CD8-positive, alpha-beta memory T cell (primary cell): Measurements from ENCODE around the gene SLC1A7. TPM values are rescaled to one million over a fixed set of nuclear protein-coding genes. Genes with fewer than 3 reads are reported as not detected.

ENCODE experiments used
- CTCF ChIA-PET: fragments of 350-600 bp; sonication (Branson Sonifier 250); formaldehyde crosslinking; loops from one replicate; lab custom pipeline; 2021; ENCODE audit warnings: antibody characterized with exemption; lab: Charles Lee
- POLR2A ChIA-PET: fragments of 350-600 bp; sonication (Branson Sonifier 250); formaldehyde crosslinking; loops from one replicate; lab custom pipeline; 2021; ENCODE audit warnings: antibody characterized with exemption; lab: Charles Lee
- DNase-seq, 5 donors: peaks; one replicate each; pipeline versions ENCODE4 v3.0.0 to v3.0.0-alpha.2; 2020 to 2022; ENCODE audit warnings: mixed read lengths in 1 of 5
- H3K27ac ChIP-seq: one replicate; pipeline ENCODE4 v1.7.0; 2013; ENCODE audit warnings: low read depth, mild to moderate bottlenecking, low read length, moderate library complexity
- H3K27me3 ChIP-seq: 2 replicates; pipeline ENCODE4 v1.7.0; 2013; ENCODE audit warnings: low read length, mild to moderate bottlenecking; ENCODE audit not compliant: insufficient read depth, poor library complexity, severe bottlenecking
- H3K36me3 ChIP-seq: 2 replicates; pipeline ENCODE4 v1.7.0; 2013; ENCODE audit warnings: mild to moderate bottlenecking, low read length, moderate library complexity; ENCODE audit not compliant: insufficient read depth
- H3K4me1 ChIP-seq: 2 replicates; pipeline ENCODE4 v1.7.0; 2013; ENCODE audit warnings: mild to moderate bottlenecking, low read length, moderate library complexity; ENCODE audit not compliant: insufficient read depth
- H3K4me3 ChIP-seq: 2 replicates; pipeline ENCODE4 v1.7.0; 2013; ENCODE audit warnings: mild to moderate bottlenecking, low read length
- H3K9me3 ChIP-seq: 2 replicates; pipeline ENCODE4 v1.7.0; 2013; ENCODE audit warnings: mild to moderate bottlenecking, low read length
- H3K27ac Mint-ChIP-seq, 8 donors: one replicate each; pipeline ENCODE4 v1.8.0; 2020 to 2021; ENCODE audit warnings: mixed read lengths in 8 of 8, mild to moderate bottlenecking in 6 of 8, inconsistent platforms in 3 of 8, moderate library complexity in 3 of 8
- H3K27me3 Mint-ChIP-seq, 2 donors: one replicate each; pipeline ENCODE4 v1.8.0; 2020 to 2021; ENCODE audit warnings: mixed read lengths in 2 of 2, mild to moderate bottlenecking in 1 of 2, moderate library complexity in 1 of 2
- H3K36me3 Mint-ChIP-seq, 3 donors: one replicate each; pipeline ENCODE4 v1.8.0; 2020 to 2021; ENCODE audit warnings: mixed read lengths in 3 of 3, inconsistent platforms in 1 of 3, mild to moderate bottlenecking in 1 of 3
- H3K4me1 Mint-ChIP-seq, 3 donors: one replicate each; pipeline ENCODE4 v1.8.0; 2020 to 2021; ENCODE audit warnings: mixed read lengths in 3 of 3, inconsistent platforms in 1 of 3, mild to moderate bottlenecking in 1 of 3
- H3K4me3 Mint-ChIP-seq, 7 donors: one replicate each; pipeline ENCODE4 v1.8.0; 2020 to 2021; ENCODE audit warnings: mixed read lengths in 7 of 7, mild to moderate bottlenecking in 6 of 7, moderate library complexity in 4 of 7, inconsistent platforms in 2 of 7
- H3K9me3 Mint-ChIP-seq, 5 donors: one replicate each; pipeline ENCODE4 v1.8.0; 2020 to 2022; ENCODE audit warnings: mixed read lengths in 5 of 5, mild to moderate bottlenecking in 3 of 5, moderate library complexity in 2 of 5, inconsistent platforms in 1 of 5
- polyA plus RNA-seq: library from polyadenylated mRNA; unstranded; fragments of 300-500 nt; fragmentation: Illumina TruSeq; gene quantifications from one replicate; pipeline ENCODE4 v1.2.3, GENCODE V29; 2021
- total RNA-seq, 2 experiments: library from RNA; stranded (reverse); gene quantifications; one replicate each; pipeline ENCODE4 v1.2.3, GENCODE V29; 2021

Gene SLC1A7
- total and polyA plus RNA-seq, 3 experiments from 2014 or later = 0.08 TPM; not detected in 2

- Mint-ChIP-seq H3K27ac (peak overlapping the region in 4 of 8 donors; percentile 38 to 91 (median 54)), H3K4me3 (no peak overlapping the region), H3K9me3 (no peaks in the 10 kb centered on the region), H3K27me3 (peaks cover 0 to 4% of the 10 kb centered on the region in 2 donors), H3K36me3 (no peaks in the 10 kb centered on the region), H3K4me1 (peaks cover 11 to 13% (median 12%) of the 10 kb centered on the region in 3 donors)
- Histone ChIP-seq H3K27ac (no peak overlapping the region), H3K4me3 (no peak overlapping the region), H3K36me3 (no peaks in the 10 kb centered on the region), H3K9me3 (no peaks in the 10 kb centered on the region), H3K27me3 (no peaks in the 10 kb centered on the region), H3K4me1 (peaks cover 6% of the 10 kb centered on the region)
- no peak for DNase-seq
- ChIA-PET CTCF (no interaction called here), POLR2A (no interaction called here)
Measured at GRCh38 chr1:53111073-53111556, 31.3 kb downstream of the SLC1A7 start.

DNA sequence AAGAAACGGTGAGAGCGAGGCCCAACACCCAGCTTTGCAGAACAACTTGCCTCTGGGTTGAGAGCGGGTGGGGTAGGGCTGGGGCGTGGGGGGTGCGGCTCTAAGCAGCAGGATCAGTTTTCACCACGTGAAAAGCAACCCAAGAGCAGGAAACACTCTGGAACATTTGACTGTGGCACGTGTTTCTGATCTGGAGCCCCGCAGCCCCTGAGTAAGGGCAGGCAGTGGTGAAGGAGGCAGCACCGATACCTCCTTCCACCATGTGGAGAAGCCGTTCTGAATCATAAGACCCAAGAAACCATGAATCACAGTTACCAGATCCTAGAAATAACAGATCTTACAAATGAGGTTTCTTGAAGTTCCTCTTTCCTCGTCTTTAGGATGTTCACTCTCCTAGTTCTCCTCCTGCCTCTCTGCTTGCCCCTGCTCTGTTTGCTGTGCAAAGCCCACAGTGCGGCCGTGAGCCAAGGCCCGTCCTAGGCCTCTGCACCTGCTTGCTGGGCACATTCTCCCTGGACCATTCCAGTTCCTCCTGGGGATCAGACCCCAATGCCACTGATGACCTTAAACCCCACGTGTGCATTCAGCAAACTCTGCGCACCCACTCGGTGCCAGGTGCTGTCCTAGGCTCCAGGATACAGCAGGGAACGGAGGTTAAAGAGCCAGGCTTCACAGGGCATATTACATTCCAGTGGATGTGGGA lies 31.9 kb downstream of the SLC1A7 start:
- Mint-ChIP-seq H3K36me3 (no peaks in the 10 kb centered on the region), H3K4me1 (peaks cover 11 to 13% (median 12%) of the 10 kb centered on the region in 3 donors), H3K9me3 (no peaks in the 10 kb centered on the region), H3K4me3 (no peak overlapping the region), H3K27ac (peak overlapping the region in 1 of 8 donors; percentile 91), H3K27me3 (peaks cover 0 to 8% of the 10 kb centered on the region in 2 donors)
- ChIA-PET CTCF (no interaction called here), POLR2A (no interaction called here)
- Histone ChIP-seq H3K9me3 (no peaks in the 10 kb centered on the region), H3K27ac (no peak overlapping the region), H3K36me3 (no peaks in the 10 kb centered on the region), H3K27me3 (no peaks in the 10 kb centered on the region), H3K4me1 (peaks cover 6% of the 10 kb centered on the region), H3K4me3 (no peak overlapping the region)
- no peak for DNase-seq

- H3K27ac ChIP-seq = no peak overlapping the region
- peak overlapping the region in 1 of 8 donors; percentile 57 for H3K27ac Mint-ChIP-seq
- DNase-seq = no peak
- H3K27me3 Mint-ChIP-seq = peaks cover 0 to 8% of the 10 kb centered on the region in 2 donors
- H3K36me3 ChIP-seq = no peaks in the 10 kb centered on the region
- ChIA-PET POLR2A (no interaction called here), CTCF (interaction anchor here (1.3 kb wide), 1 partner anchor 72 kb away, joined by 3 read pairs; no protein-coding TSS in a partner anchor)
- H3K4me3 ChIP-seq = no peak overlapping the region
- peaks cover 11 to 13% (median 12%) of the 10 kb centered on the region in 3 donors for H3K4me1 Mint-ChIP-seq
- no peaks in the 10 kb centered on the region for H3K9me3 Mint-ChIP-seq
- peaks cover 6% of the 10 kb centered on the region for H3K4me1 ChIP-seq
- H3K27me3 ChIP-seq = no peaks in the 10 kb centered on the region
- H3K36me3 Mint-ChIP-seq = no peaks in the 10 kb centered on the region
- no peak overlapping the region for H3K4me3 Mint-ChIP-seq
- no peaks in the 10 kb centered on the region for H3K9me3 ChIP-seq
Measured at GRCh38 chr1:53108646-53109580, 33.5 kb downstream of the SLC1A7 start.

- Mint-ChIP-seq H3K4me3 (peak overlapping the region in 5 of 7 donors; percentile 4 to 44 (median 21)), H3K9me3 (no peaks in the 10 kb centered on the region), H3K4me1 (peaks cover 11 to 13% (median 12%) of the 10 kb centered on the region in 3 donors), H3K36me3 (no peaks in the 10 kb centered on the region), H3K27ac (peak overlapping the region in 7 of 8 donors; percentile 32 to 96 (median 82)), H3K27me3 (peaks cover 0 to 8% of the 10 kb centered on the region in 2 donors)
- Histone ChIP-seq H3K27me3 (no peaks in the 10 kb centered on the region), H3K36me3 (no peaks in the 10 kb centered on the region), H3K9me3 (no peaks in the 10 kb centered on the region), H3K4me1 (peaks cover 6% of the 10 kb centered on the region), H3K4me3 (no peak overlapping the region), H3K27ac (no peak overlapping the region)
- CTCF ChIA-PET = interaction anchor here (1.3 kb wide), 1 partner anchor 73 kb away, joined by 3 read pairs; no protein-coding TSS in a partner anchor
- POLR2A ChIA-PET = no interaction called here
- no peak for DNase-seq
Measured at GRCh38 chr1:53107570-53108322, 34.7 kb downstream of the SLC1A7 start.

DNA sequence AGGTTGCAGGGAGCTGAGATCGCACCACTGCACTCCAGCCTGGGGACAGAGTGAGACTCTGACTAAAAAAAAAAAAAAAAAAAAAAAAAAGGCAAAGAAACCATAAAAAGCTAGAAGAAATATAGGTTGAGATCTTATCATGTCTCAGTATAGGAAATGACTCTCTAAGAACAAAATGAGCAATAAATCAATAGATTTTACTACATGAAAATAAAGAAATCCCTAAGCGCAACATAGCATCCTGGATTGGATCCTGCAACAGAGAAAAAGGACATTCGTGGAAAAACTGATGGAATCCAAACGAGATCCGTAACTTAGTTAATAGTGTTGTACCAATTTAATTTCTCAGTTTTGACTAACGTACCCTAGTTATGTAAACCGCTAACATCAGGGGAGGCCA lies 35.3 kb downstream of the SLC1A7 start:
- Mint-ChIP-seq H3K4me3 (peak overlapping the region in 2 of 7 donors; percentile 17 to 46), H3K4me1 (peaks cover 11 to 13% (median 12%) of the 10 kb centered on the region in 3 donors), H3K36me3 (no peaks in the 10 kb centered on the region), H3K27ac (peak overlapping the region in 7 of 8 donors; percentile 15 to 96 (median 82)), H3K9me3 (no peaks in the 10 kb centered on the region), H3K27me3 (peaks cover 0 to 8% of the 10 kb centered on the region in 2 donors)
- Histone ChIP-seq H3K27me3 (no peaks in the 10 kb centered on the region), H3K4me1 (peaks cover 6% of the 10 kb centered on the region), H3K27ac (no peak overlapping the region), H3K36me3 (no peaks in the 10 kb centered on the region), H3K4me3 (no peak overlapping the region), H3K9me3 (no peaks in the 10 kb centered on the region)
- no peak for DNase-seq
- POLR2A ChIA-PET = no interaction called here
- CTCF ChIA-PET = no interaction called here

- no peaks in the 10 kb centered on the region for H3K9me3 ChIP-seq
- no peaks in the 10 kb centered on the region for H3K36me3 ChIP-seq
- no peaks in the 10 kb centered on the region for H3K36me3 Mint-ChIP-seq
- DNase-seq = no peak
- no peaks in the 10 kb centered on the region for H3K9me3 Mint-ChIP-seq
- H3K4me3 ChIP-seq = no peak overlapping the region
- no peak overlapping the region for H3K27ac ChIP-seq
- no peak overlapping the region for H3K4me3 Mint-ChIP-seq
- no peaks in the 10 kb centered on the region for H3K27me3 ChIP-seq
- CTCF ChIA-PET = no interaction called here
- H3K4me1 ChIP-seq = peaks cover 6% of the 10 kb centered on the region
- peaks cover 9 to 13% (median 12%) of the 10 kb centered on the region in 3 donors for H3K4me1 Mint-ChIP-seq
- H3K27me3 Mint-ChIP-seq = peaks cover 0 to 5% of the 10 kb centered on the region in 2 donors
- POLR2A ChIA-PET = no interaction called here
- H3K27ac Mint-ChIP-seq = peak overlapping the region in 1 of 8 donors; percentile 23
Measured at GRCh38 chr1:53104289-53104913, 38.0 kb downstream of the SLC1A7 start.

GRCh38 chr1:53094533-53094919 lies 47.9 kb downstream of the SLC1A7 start:
- H3K27ac Mint-ChIP-seq = no peak overlapping the region
- DNase-seq = no peak
- no peak overlapping the region for H3K4me3 Mint-ChIP-seq
- no peaks in the 10 kb centered on the region for H3K9me3 ChIP-seq
- POLR2A ChIA-PET = interaction anchor here (0.5 kb wide), 1 partner anchor 525 kb away, joined by 3 read pairs; no protein-coding TSS in a partner anchor
- CTCF ChIA-PET = no interaction called here
- no peaks in the 10 kb centered on the region for H3K4me1 ChIP-seq
- H3K27ac ChIP-seq = no peak overlapping the region
- H3K36me3 Mint-ChIP-seq = no peaks in the 10 kb centered on the region
- no peaks in the 10 kb centered on the region for H3K9me3 Mint-ChIP-seq
- no peak overlapping the region for H3K4me3 ChIP-seq
- H3K4me1 Mint-ChIP-seq = no peaks in the 10 kb centered on the region
- H3K27me3 ChIP-seq = no peaks in the 10 kb centered on the region
- peaks cover 0 to 4% of the 10 kb centered on the region in 2 donors for H3K27me3 Mint-ChIP-seq
- H3K36me3 ChIP-seq = no peaks in the 10 kb centered on the region
